ENCODE measurements around the gene NOTCH1.
A peak's percentile ranks its signal among the peaks of the same experiment; 100 is the strongest.

Gene NOTCH1

GRCh38 chr9:136474974-136475865, 70.6 kb downstream of the NOTCH1 start:
- H3K9me3 ChIP-seq (replicated peaks in 1 of 2; ENCODE audit: control insufficient read depth in 2 of 2, insufficient read depth in 1 of 2, low read depth in 1 of 2, low read length in 2 of 2): no peaks in the 10 kb centered on the region
- H2BK15ac ChIP-seq (ENCODE audit: low read length): no peak overlapping the region
- H3K79me1 ChIP-seq (ENCODE audit: low read depth, low read length): peaks cover 25% of the 10 kb centered on the region
- no peak overlapping the region for H3K4me3 ChIP-seq (ENCODE audit: low read length in 2 of 2)
- no peak overlapping the region for H2AFZ ChIP-seq (ENCODE audit: low read length)
- no peak overlapping the region for H3K14ac ChIP-seq (ENCODE audit: low read length)
- WGBS, 2 donors (ENCODE audit: extremely low coverage in 2 of 2, insufficient read length in 2 of 2, insufficient replicate concordance in 1 of 2): no CpG with 5 or more reads among the region's 34 CpGs
- no peak overlapping the region for H3K23ac ChIP-seq (ENCODE audit: low read depth, low read length, poor library complexity)
- H3K18ac ChIP-seq (ENCODE audit: low read length): no peak overlapping the region
- DNase-seq (ENCODE audit: low spot score): no peak
- no peak overlapping the region for H3K9ac ChIP-seq (ENCODE audit: low read depth, low read length, poor library complexity)
- H3K4me1 ChIP-seq (ENCODE audit: control insufficient read depth in 2 of 2, insufficient read depth in 1 of 2, low read depth in 1 of 2, low read length in 2 of 2): no peaks in the 10 kb centered on the region
- H4K91ac ChIP-seq (ENCODE audit: low read depth, low read length, poor library complexity): no peak overlapping the region
- no peak overlapping the region for H2AK5ac ChIP-seq (ENCODE audit: low read depth, low read length)
- no peak overlapping the region for H2BK120ac ChIP-seq (ENCODE audit: low read depth, low read length)
- no peak overlapping the region for H2BK12ac ChIP-seq (ENCODE audit: low read length)
- H3K36me3 ChIP-seq (replicated peaks in 1 of 2; ENCODE audit: control insufficient read depth in 2 of 2, insufficient read depth in 2 of 2, low read length in 2 of 2): peaks cover 72 to 97% of the 10 kb centered on the region in 2 donors
- no peaks in the 10 kb centered on the region for H3K27me3 ChIP-seq (ENCODE audit: control insufficient read depth in 3 of 3, insufficient read depth in 3 of 3, low read depth in 1 of 3, low read length in 3 of 3)
- no peak overlapping the region for H3K27ac ChIP-seq (replicated peaks; ENCODE audit: low read length)
- H3K4ac ChIP-seq (ENCODE audit: low read length): no peak overlapping the region
- no peak overlapping the region for H4K8ac ChIP-seq (ENCODE audit: low read depth, low read length)
- no peak overlapping the region for H2BK5ac ChIP-seq (ENCODE audit: low read length)
- H3K4me2 ChIP-seq (ENCODE audit: insufficient read depth, low read length, poor library complexity, severe bottlenecking): no peak overlapping the region

GRCh38 chr9:136474021-136474640, 71.7 kb downstream of the NOTCH1 start:
- Histone ChIP-seq H4K91ac (ENCODE audit: low read depth, low read length, poor library complexity) (no peak overlapping the region), H2BK15ac (ENCODE audit: low read length) (no peak overlapping the region), H2BK12ac (ENCODE audit: low read length) (no peak overlapping the region), H3K4me2 (ENCODE audit: insufficient read depth, low read length, poor library complexity, severe bottlenecking) (no peak overlapping the region), H3K18ac (ENCODE audit: low read length) (no peak overlapping the region), H3K9me3 (replicated peaks in 1 of 2; ENCODE audit: control insufficient read depth in 2 of 2, insufficient read depth in 1 of 2, low read depth in 1 of 2, low read length in 2 of 2) (no peaks in the 10 kb centered on the region), H3K27ac (replicated peaks; ENCODE audit: low read length) (no peak overlapping the region), H3K79me1 (ENCODE audit: low read depth, low read length) (peaks cover 28% of the 10 kb centered on the region), H3K27me3 (ENCODE audit: control insufficient read depth in 3 of 3, insufficient read depth in 3 of 3, low read depth in 1 of 3, low read length in 3 of 3) (no peaks in the 10 kb centered on the region), H3K36me3 (replicated peaks in 1 of 2; ENCODE audit: control insufficient read depth in 2 of 2, insufficient read depth in 2 of 2, low read length in 2 of 2) (peaks cover 77 to 100% of the 10 kb centered on the region in 2 donors), H3K23ac (ENCODE audit: low read depth, low read length, poor library complexity) (no peak overlapping the region), H2BK120ac (ENCODE audit: low read depth, low read length) (no peak overlapping the region), H2AFZ (ENCODE audit: low read length) (no peak overlapping the region), H2BK5ac (ENCODE audit: low read length) (no peak overlapping the region), H3K4ac (ENCODE audit: low read length) (no peak overlapping the region), H2AK5ac (ENCODE audit: low read depth, low read length) (peak overlapping the region; percentile 21), H3K9ac (ENCODE audit: low read depth, low read length, poor library complexity) (no peak overlapping the region), H4K8ac (ENCODE audit: low read depth, low read length) (peak overlapping the region; percentile 6), H3K14ac (ENCODE audit: low read length) (no peak overlapping the region), H3K4me1 (ENCODE audit: control insufficient read depth in 2 of 2, insufficient read depth in 1 of 2, low read depth in 1 of 2, low read length in 2 of 2) (no peaks in the 10 kb centered on the region), H3K4me3 (ENCODE audit: low read length in 2 of 2) (no peak overlapping the region)
- DNase-seq (ENCODE audit: low spot score): no peak
- no CpG with 5 or more reads among the region's 27 CpGs for WGBS, 2 donors (ENCODE audit: extremely low coverage in 2 of 2, insufficient read length in 2 of 2, insufficient replicate concordance in 1 of 2)

GRCh38 chr9:136473354-136473721, 72.5 kb downstream of the NOTCH1 start:
- Histone ChIP-seq H3K14ac (ENCODE audit: low read length) (no peak overlapping the region), H3K27ac (replicated peaks; ENCODE audit: low read length) (no peak overlapping the region), H2BK5ac (ENCODE audit: low read length) (no peak overlapping the region), H3K27me3 (ENCODE audit: control insufficient read depth in 3 of 3, insufficient read depth in 3 of 3, low read depth in 1 of 3, low read length in 3 of 3) (no peaks in the 10 kb centered on the region), H2AK5ac (ENCODE audit: low read depth, low read length) (no peak overlapping the region), H3K18ac (ENCODE audit: low read length) (no peak overlapping the region), H3K9ac (ENCODE audit: low read depth, low read length, poor library complexity) (no peak overlapping the region), H3K4me2 (ENCODE audit: insufficient read depth, low read length, poor library complexity, severe bottlenecking) (no peak overlapping the region), H4K8ac (ENCODE audit: low read depth, low read length) (no peak overlapping the region), H3K23ac (ENCODE audit: low read depth, low read length, poor library complexity) (no peak overlapping the region), H2BK12ac (ENCODE audit: low read length) (no peak overlapping the region), H3K4me3 (ENCODE audit: low read length in 2 of 2) (no peak overlapping the region), H3K36me3 (replicated peaks in 1 of 2; ENCODE audit: control insufficient read depth in 2 of 2, insufficient read depth in 2 of 2, low read length in 2 of 2) (peaks cover 78 to 100% of the 10 kb centered on the region in 2 donors), H2BK120ac (ENCODE audit: low read depth, low read length) (no peak overlapping the region), H3K4me1 (ENCODE audit: control insufficient read depth in 2 of 2, insufficient read depth in 1 of 2, low read depth in 1 of 2, low read length in 2 of 2) (no peaks in the 10 kb centered on the region), H4K91ac (ENCODE audit: low read depth, low read length, poor library complexity) (no peak overlapping the region), H3K4ac (ENCODE audit: low read length) (no peak overlapping the region), H3K79me1 (ENCODE audit: low read depth, low read length) (peaks cover 28% of the 10 kb centered on the region), H2AFZ (ENCODE audit: low read length) (no peak overlapping the region), H3K9me3 (replicated peaks in 1 of 2; ENCODE audit: control insufficient read depth in 2 of 2, insufficient read depth in 1 of 2, low read depth in 1 of 2, low read length in 2 of 2) (no peaks in the 10 kb centered on the region), H2BK15ac (ENCODE audit: low read length) (no peak overlapping the region)
- no CpG with 5 or more reads among the region's 14 CpGs for WGBS, 2 donors (ENCODE audit: extremely low coverage in 2 of 2, insufficient read length in 2 of 2, insufficient replicate concordance in 1 of 2)
- no peak for DNase-seq (ENCODE audit: low spot score)

- Histone ChIP-seq H2AFZ (ENCODE audit: low read length) (no peak overlapping the region), H3K9me3 (replicated peaks in 1 of 2; ENCODE audit: control insufficient read depth in 2 of 2, insufficient read depth in 1 of 2, low read depth in 1 of 2, low read length in 2 of 2) (no peaks in the 10 kb centered on the region), H3K4ac (ENCODE audit: low read length) (no peak overlapping the region), H2BK15ac (ENCODE audit: low read length) (no peak overlapping the region), H2BK5ac (ENCODE audit: low read length) (no peak overlapping the region), H2BK12ac (ENCODE audit: low read length) (no peak overlapping the region), H4K8ac (ENCODE audit: low read depth, low read length) (no peak overlapping the region), H3K4me1 (ENCODE audit: control insufficient read depth in 2 of 2, insufficient read depth in 1 of 2, low read depth in 1 of 2, low read length in 2 of 2) (no peaks in the 10 kb centered on the region), H3K27me3 (ENCODE audit: control insufficient read depth in 3 of 3, insufficient read depth in 3 of 3, low read depth in 1 of 3, low read length in 3 of 3) (no peaks in the 10 kb centered on the region), H3K9ac (ENCODE audit: low read depth, low read length, poor library complexity) (no peak overlapping the region), H2BK120ac (ENCODE audit: low read depth, low read length) (no peak overlapping the region), H3K23ac (ENCODE audit: low read depth, low read length, poor library complexity) (no peak overlapping the region), H4K91ac (ENCODE audit: low read depth, low read length, poor library complexity) (no peak overlapping the region), H3K14ac (ENCODE audit: low read length) (no peak overlapping the region), H2AK5ac (ENCODE audit: low read depth, low read length) (no peak overlapping the region), H3K27ac (replicated peaks; ENCODE audit: low read length) (no peak overlapping the region), H3K4me3 (ENCODE audit: low read length in 2 of 2) (peak overlapping the region in 1 of 2 donors; percentile 56), H3K79me1 (ENCODE audit: low read depth, low read length) (peaks cover 28% of the 10 kb centered on the region), H3K36me3 (replicated peaks in 1 of 2; ENCODE audit: control insufficient read depth in 2 of 2, insufficient read depth in 2 of 2, low read length in 2 of 2) (peaks cover 81 to 100% of the 10 kb centered on the region in 2 donors), H3K4me2 (ENCODE audit: insufficient read depth, low read length, poor library complexity, severe bottlenecking) (no peak overlapping the region), H3K18ac (ENCODE audit: low read length) (no peak overlapping the region)
- no peak for DNase-seq (ENCODE audit: low spot score)
- no CpG with 5 or more reads among the region's 28 CpGs for WGBS, 2 donors (ENCODE audit: extremely low coverage in 2 of 2, insufficient read length in 2 of 2, insufficient replicate concordance in 1 of 2)
Observed at GRCh38 chr9:136472640-136473353, 73.1 kb downstream of the NOTCH1 start.
